HG03432 (cell line): ENCODE data around the gene ATP7A.
"Not testable (repeated sequence)": the region's sequence is repeated elsewhere in the genome, so short reads cannot be mapped to it uniquely, and the experiment has no call there.

Experiments used
- ATAC-seq: cut with Tn5 transposase; IDR thresholded peaks from one replicate; pipeline ENCODE4 v1.9.1; 2021; ENCODE audit warnings: mild to moderate bottlenecking, moderate library complexity; ENCODE audit not compliant: unreplicated experiment

The ATP7A gene

DNA sequence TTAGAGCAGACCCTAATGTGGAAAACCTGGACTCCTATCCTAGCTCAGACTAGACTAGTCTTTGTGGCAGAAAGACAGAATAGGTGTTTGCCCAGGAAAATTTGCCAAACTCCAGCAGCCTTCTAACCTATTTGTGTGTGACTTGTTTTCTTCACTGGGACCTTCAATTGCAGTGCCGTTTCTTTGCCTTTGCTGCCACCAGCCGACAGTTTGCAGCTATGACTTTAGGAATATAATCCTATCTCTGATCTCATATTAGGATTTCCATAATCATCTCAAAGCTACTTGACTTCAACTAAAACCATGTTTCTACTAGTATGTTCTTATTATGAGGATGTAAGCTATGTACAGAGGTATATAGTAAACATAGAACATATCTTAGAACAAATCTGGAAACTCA is 119.2 kb downstream of the ATP7A start:
- ATAC-seq = no peak

- no peak for ATAC-seq
Observed at GRCh38 chrX:78035061-78035460, 124.6 kb downstream of the ATP7A start.

GRCh38 chrX:78037881-78038280 is 127.4 kb downstream of the ATP7A start:
- ATAC-seq = no peak

DNA sequence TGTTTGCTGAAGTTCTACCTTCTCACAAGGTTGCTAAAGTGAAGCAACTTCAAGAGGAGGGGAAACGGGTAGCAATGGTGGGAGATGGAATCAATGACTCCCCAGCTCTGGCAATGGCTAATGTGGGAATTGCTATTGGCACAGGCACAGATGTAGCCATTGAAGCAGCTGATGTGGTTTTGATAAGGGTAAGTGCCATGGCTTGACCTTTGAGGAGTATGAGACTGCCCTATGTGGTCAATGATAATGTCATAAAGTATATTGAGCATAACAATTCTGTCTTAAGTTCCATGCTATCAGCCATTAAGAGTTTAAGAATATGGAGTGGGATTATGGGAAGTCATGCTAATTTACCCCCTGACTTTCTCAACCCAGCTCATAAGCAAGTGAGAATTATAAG is 132.1 kb downstream of the ATP7A start:
- no peak for ATAC-seq

DNA sequence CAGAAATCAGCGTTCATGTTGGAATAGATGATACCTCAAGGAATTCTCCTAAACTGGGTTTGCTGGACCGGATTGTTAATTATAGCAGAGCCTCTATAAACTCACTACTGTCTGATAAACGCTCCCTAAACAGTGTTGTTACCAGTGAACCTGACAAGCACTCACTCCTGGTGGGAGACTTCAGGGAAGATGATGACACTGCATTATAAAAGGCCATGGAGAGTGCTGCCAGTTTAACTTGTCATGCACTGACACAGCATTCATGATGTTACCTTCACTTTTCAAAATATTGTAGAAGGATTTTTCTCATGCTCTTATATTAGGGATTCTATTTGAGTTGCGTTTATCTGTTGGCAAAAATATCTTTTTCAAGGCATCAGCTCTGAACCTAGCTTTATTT is 135.9 kb downstream of the ATP7A start:
- ATAC-seq = no peak

DNA sequence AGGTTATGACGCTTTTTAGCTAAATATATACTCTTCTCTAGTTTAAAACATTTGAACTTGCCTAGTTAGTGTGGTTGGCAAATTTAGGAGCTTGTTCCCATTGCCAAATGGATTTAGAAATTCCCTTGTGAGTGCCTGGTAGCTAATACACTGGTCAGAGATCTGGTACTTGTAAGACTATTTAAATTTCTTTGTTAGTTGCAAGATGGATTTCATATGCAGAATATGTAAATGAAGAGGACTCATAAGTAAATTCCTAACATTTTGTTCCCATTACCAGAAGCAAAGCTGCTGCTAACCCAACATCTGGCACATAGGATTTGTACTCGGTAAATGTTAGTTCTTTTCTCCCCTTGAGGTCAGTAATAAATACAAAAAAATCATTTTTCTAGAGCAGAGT is 137.6 kb downstream of the ATP7A start:
- ATAC-seq = no peak

- ATAC-seq = no peak
Observed at GRCh38 chrX:78063687-78064086, 153.2 kb downstream of the ATP7A start.

DNA sequence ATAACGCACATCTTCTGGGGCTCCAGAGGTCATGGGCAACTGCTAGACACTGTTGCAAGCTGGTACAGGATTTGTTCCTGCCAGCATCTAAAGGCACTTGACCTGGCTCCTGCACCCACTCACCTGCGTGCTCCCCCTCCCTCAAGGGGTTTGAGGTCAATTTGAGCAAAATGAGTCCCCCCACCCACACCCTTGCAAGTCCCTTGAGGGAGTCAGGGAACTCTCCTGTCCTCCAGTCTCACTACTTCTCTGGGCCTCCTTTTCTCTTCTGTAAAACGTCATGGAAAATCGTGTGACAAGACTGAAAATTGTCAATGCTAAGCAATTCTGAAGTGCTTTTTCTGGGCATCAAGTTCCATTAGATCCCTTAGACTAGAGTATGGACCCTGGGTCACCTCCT is 153.7 kb downstream of the ATP7A start:
- ATAC-seq = no peak

GRCh38 chrX:78064698-78065601 is 154.5 kb downstream of the ATP7A start:
- peak; percentile 85 for ATAC-seq

- ATAC-seq = no peak
Observed at GRCh38 chrX:78066110-78066509, 155.6 kb downstream of the ATP7A start.

- no peak for ATAC-seq
Observed at GRCh38 chrX:78071331-78071730, 160.8 kb downstream of the ATP7A start.

GRCh38 chrX:78073147-78074077 is 162.9 kb downstream of the ATP7A start:
- ATAC-seq = not testable (repeated sequence)

- no peak for ATAC-seq
Observed at GRCh38 chrX:78074088-78074487, 163.6 kb downstream of the ATP7A start.

- ATAC-seq = no peak
Observed at GRCh38 chrX:78075787-78076389, 165.4 kb downstream of the ATP7A start.

- ATAC-seq = not testable (repeated sequence)
Observed at GRCh38 chrX:78081413-78081812, 170.9 kb downstream of the ATP7A start.

- ATAC-seq = peak; percentile 96
Observed at GRCh38 chrX:78092296-78092695, 181.8 kb downstream of the ATP7A start.

GRCh38 chrX:78098108-78098507 is 187.6 kb downstream of the ATP7A start:
- no peak for ATAC-seq
